HepG2 (cell line): ENCODE results near the gene HPCAL4. TPM values are rescaled to one million over a fixed set of nuclear protein-coding genes. Genes with fewer than 3 reads are reported as not detected.

Experiments
- ATAC-seq: fragments of 200-7000 bp; cut with Tn5 transposase; 3 replicates; pipeline ENCODE4 v1.9.1; 2020; ENCODE audit warnings: mild to moderate bottlenecking, moderate library complexity
- BruUV-seq: library from RNA; stranded (reverse); fragments of 400-500 nt; replicated peaks from 2 replicates; lab custom pipeline; 2021; lab: Mats Ljungman, UMichigan
- CTCF ChIA-PET: fragments of 300-600 bp; formaldehyde crosslinking; extraction: SDS; loops from one replicate; lab custom pipeline; 2021; ENCODE audit warnings: low total read pairs, inconsistent platforms, low intra/inter-chr PET ratio; lab: Yijun Ruan, JAX
- POLR2A ChIA-PET: fragments of 350-600 bp; sonication (Branson Sonifier 250); formaldehyde crosslinking; loops from one replicate; lab custom pipeline; 2020; ENCODE audit warnings: antibody characterized with exemption, inconsistent platforms; lab: Yijun Ruan, JAX
- DNase-seq: peaks from one replicate; pipeline ENCODE4 v3.0.0-alpha.2; 2015; ENCODE audit warnings: low spot score
- FAIRE-seq: peaks from 3 replicates; lab custom pipeline; 2011; peaks lifted over from hg19 to GRCh38; lab: Jason Lieb, UNC
- H2AFZ ChIP-seq: one replicate; pipeline ENCODE4 v1.6.1; 2011; ENCODE audit warnings: low read length, inconsistent platforms
- H3K27ac ChIP-seq: fragments of 300-600 bp; 3 replicates; pipeline ENCODE4 v1.8.0; 2011; ENCODE audit warnings: mixed run types, mild to moderate bottlenecking, mixed read lengths, low read length, inconsistent platforms; ENCODE audit not compliant: insufficient read depth; ENCODE audit errors: extremely low read length
- H3K27me3 ChIP-seq, 2 experiments: fragments of 200-600 bp in 1 of 2; 2 replicates in 1 of 2; 3 replicates in 1 of 2; pipeline versions ENCODE4 v1.6.0 to v1.8.0; 2011; ENCODE audit warnings: low read length in 2 of 2, mild to moderate bottlenecking in 2 of 2, moderate library complexity in 2 of 2, inconsistent platforms in 1 of 2; ENCODE audit not compliant: insufficient read depth in 2 of 2, control insufficient read depth in 1 of 2
- H3K36me3 ChIP-seq, 2 experiments: fragments of 200-600 bp in 1 of 2; replicated peaks in 1 of 2; 2 replicates in 1 of 2; 3 replicates in 1 of 2; pipeline versions ENCODE4 v1.5.1 to v1.8.0; 2011; ENCODE audit warnings: low read length in 2 of 2, inconsistent platforms in 1 of 2; ENCODE audit not compliant: insufficient read depth in 2 of 2, control insufficient read depth in 1 of 2
- H3K4me1 ChIP-seq: 2 replicates; pipeline ENCODE4 v1.5.1; 2012; ENCODE audit warnings: low read length, inconsistent platforms; ENCODE audit not compliant: insufficient read depth
- H3K4me2 ChIP-seq: 2 replicates; pipeline ENCODE4 v1.6.0; 2011; ENCODE audit warnings: low read depth, low read length, inconsistent platforms
- H3K4me3 ChIP-seq, 3 experiments: fragments of 200-600 bp in 1 of 3; sonication (generic), shearing (Covaris generic) in 1 of 3; replicated peaks in 1 of 3; 2 replicates each; pipeline ENCODE4 v1.5.1; 2011 to 2016; ENCODE audit warnings: low read length in 3 of 3, inconsistent platforms in 2 of 3, low read depth in 2 of 3, mild to moderate bottlenecking in 2 of 3, control low read depth in 1 of 3, mixed read lengths in 1 of 3; ENCODE audit not compliant: insufficient read depth in 1 of 3
- H3K79me2 ChIP-seq: one replicate; pipeline ENCODE4 v1.6.1; 2011; ENCODE audit warnings: low read length, inconsistent platforms; ENCODE audit not compliant: insufficient read depth
- H3K9ac ChIP-seq: 2 replicates; pipeline ENCODE4 v1.6.0; 2011; ENCODE audit warnings: mild to moderate bottlenecking, low read depth, low read length, inconsistent platforms; ENCODE audit not compliant: insufficient read depth
- H3K9me3 ChIP-seq: 2 replicates; pipeline ENCODE4 v1.5.1; 2012; ENCODE audit warnings: mild to moderate bottlenecking, low read length
- H4K20me1 ChIP-seq: 2 replicates; pipeline ENCODE4 v1.6.0; 2011; ENCODE audit warnings: inconsistent platforms, mild to moderate bottlenecking, low read length, moderate library complexity; ENCODE audit not compliant: insufficient read depth
- CBX5 ChIP-seq: sonication (generic); formaldehyde crosslinking; IDR thresholded peaks from 2 replicates; pipeline ENCODE4 v1.4.0; 2020; ENCODE audit warnings: missing genetic modification reagents, borderline replicate concordance
- GATAD1 ChIP-seq: IDR thresholded peaks from 2 replicates; pipeline ENCODE4 v1.6.1; 2016; ENCODE audit warnings: missing genetic modification reagents, missing compliant biosample characterization
- JUNB ChIP-seq: sonication (generic); formaldehyde crosslinking; IDR thresholded peaks from 2 replicates; pipeline ENCODE4 v1.8.0; 2022; ENCODE audit warnings: missing genetic modification reagents, mild to moderate bottlenecking, borderline replicate concordance
- MTA3 ChIP-seq: sonication (generic); formaldehyde crosslinking; IDR thresholded peaks from 2 replicates; pipeline ENCODE4 v1.4.0; 2020; ENCODE audit warnings: missing genetic modification reagents
- NONO ChIP-seq, 2 experiments: fragments of 450-650 bp in 1 of 2; sonication (generic) in 1 of 2; formaldehyde crosslinking in 1 of 2; IDR thresholded peaks in 1 of 2; conservative IDR thresholded peaks in 1 of 2; 2 replicates each; pipeline versions ENCODE4 v1.6.1 to v1.8.0; 2017 to 2022; ENCODE audit warnings: mild to moderate bottlenecking in 1 of 2, missing genetic modification reagents in 1 of 2, moderate library complexity in 1 of 2
- RFX3 ChIP-seq: IDR thresholded peaks from 2 replicates; pipeline ENCODE4 v1.6.1; 2016; ENCODE audit warnings: missing biosample characterization, missing genetic modification reagents
- TBX3 ChIP-seq: fragments of 450-650 bp; IDR thresholded peaks from 2 replicates; pipeline ENCODE4 v1.6.1; 2017; ENCODE audit warnings: antibody characterized with exemption, mild to moderate bottlenecking, inconsistent platforms, borderline replicate concordance
- TCF12 ChIP-seq, 2 experiments: fragments of 450-650 bp in 1 of 2; sonication (generic) in 1 of 2; formaldehyde crosslinking in 1 of 2; IDR thresholded peaks; 2 replicates each; pipeline versions ENCODE4 v1.6.1 to v1.8.0; 2017 to 2022; ENCODE audit warnings: antibody characterized with exemption in 1 of 2, mild to moderate bottlenecking in 1 of 2, missing genetic modification reagents in 1 of 2, moderate library complexity in 1 of 2
- ZKSCAN5 ChIP-seq: sonication (generic); formaldehyde crosslinking; IDR thresholded peaks from 2 replicates; pipeline ENCODE4 v1.5.1; 2020; ENCODE audit warnings: mild to moderate bottlenecking, missing genetic modification reagents
- WGBS: methylation state at CpG from one replicate; pipeline ENCODE4 v1.1.6; 2017; ENCODE audit warnings: low lambda C conversion rate; 5-methylcytosine and 5-hydroxymethylcytosine counted together
- in situ Hi-C: cut with HindIII; loops from 2 replicates; pipeline ENCODE4 v1.10.0; 2017; ENCODE audit warnings: low pct_unique_long_range_greater_than_20kb; ENCODE audit not compliant: extremely low pct_ligation_motif_present
- intact Hi-C: fragments of 100-400 bp; cut with micrococcal nuclease; formaldehyde crosslinking; loops from one replicate; pipeline ENCODE4 v1.10.0; 2022; ENCODE audit not compliant: unreplicated experiment
- polyA plus RNA-seq, 8 experiments: library from polyadenylated mRNA; depleted of rRNA in 3 of 8; stranded (reverse) in 7 of 8; unstranded in 1 of 8; fragments of >200 nt; fragmentation: Illumina TruSeq in 4 of 8; extraction: Trizol in 4 of 8; gene quantifications; 2 replicates each; pipeline versions ENCODE4 v1.2.1 to v1.2.3, GENCODE V29; 2011 to 2016; ENCODE audit warnings: low read depth in 4 of 8, missing spikeins in 1 of 8, mixed read lengths in 1 of 8; ENCODE audit not compliant: insufficient read depth in 1 of 8
- total RNA-seq, 5 experiments: library from RNA; depleted of rRNA; stranded (reverse); fragments of >200 nt; fragmentation: Illumina TruSeq; extraction: Trizol; gene quantifications; 2 replicates each; pipeline ENCODE4 v1.2.3, GENCODE V29; 2016; ENCODE audit warnings: low read depth in 1 of 5
- TF ChIP-seq, protein P1 (sequence below): IDR thresholded peaks from 2 replicates; pipeline ENCODE4 v1.6.1; 2012; ENCODE audit warnings: low read depth, low read length, improper control_type of control experiment
- TF ChIP-seq, protein P2 (sequence below): sonication (generic); formaldehyde crosslinking; IDR thresholded peaks from 2 replicates; pipeline ENCODE4 v1.4.0; 2020; ENCODE audit warnings: missing genetic modification reagents, low read depth, mild to moderate bottlenecking, borderline replicate concordance
- TF ChIP-seq, protein P3 (sequence below): sonication (generic); formaldehyde crosslinking; IDR thresholded peaks from 2 replicates; pipeline ENCODE4 v1.4.0; 2020; ENCODE audit warnings: mild to moderate bottlenecking, low read depth, missing genetic modification reagents
- TF ChIP-seq, protein P4 (sequence below): sonication (generic); formaldehyde crosslinking; IDR thresholded peaks from 2 replicates; pipeline ENCODE4 v1.4.0; 2020; ENCODE audit warnings: missing genetic modification reagents, mild to moderate bottlenecking, borderline replicate concordance

HPCAL4 gene
- total and polyA plus RNA-seq, 2 of the 13 experiments (the other 11 are each of a cell fraction or from before 2014, with no cell fraction given) = not detected

DNA sequence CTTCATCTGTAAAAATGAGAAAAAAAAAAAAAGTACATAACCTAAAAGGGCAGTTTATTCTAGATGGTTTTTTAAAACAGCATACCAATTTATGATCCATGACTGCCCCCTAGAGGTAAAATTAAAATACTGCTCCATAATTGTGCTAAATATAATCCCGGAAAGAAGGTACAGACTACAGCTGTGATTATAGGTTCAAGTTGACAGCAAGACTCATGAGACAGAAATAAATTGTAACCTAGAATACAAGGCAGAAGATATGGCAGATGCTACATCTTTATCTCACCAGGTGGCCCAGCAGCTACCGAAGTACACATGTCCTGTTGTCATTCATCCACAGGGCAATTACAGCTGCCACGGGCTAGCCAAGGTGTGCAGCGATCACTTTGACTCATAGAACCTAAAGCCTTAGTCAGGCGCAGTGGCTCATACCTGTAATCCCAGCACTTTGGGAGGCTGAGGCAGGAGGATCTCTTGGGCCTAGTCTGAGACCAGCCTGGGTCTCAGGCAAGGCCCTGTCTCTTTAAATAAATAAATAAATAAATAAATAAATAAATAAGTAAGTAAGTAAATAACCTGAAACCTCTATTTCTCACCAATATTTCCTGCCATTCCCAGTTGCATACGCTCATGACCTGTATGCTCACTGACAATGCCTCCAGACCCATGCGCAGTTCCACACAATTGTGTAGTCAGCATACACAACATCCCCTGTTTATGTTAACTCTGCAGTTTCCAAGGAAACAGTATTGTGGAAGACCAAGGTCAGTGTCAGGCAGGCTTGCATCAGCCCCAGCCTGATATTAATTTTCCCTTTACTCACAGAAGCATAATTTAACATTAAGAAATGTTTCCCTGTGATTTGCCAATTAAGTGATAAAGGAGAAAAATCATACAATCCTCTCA is 29.1 kb upstream of the HPCAL4 start:
- Histone ChIP-seq H3K4me1 (no peaks in the 10 kb centered on the region), H3K9ac (no peak overlapping the region), H3K27ac (no peak overlapping the region), H3K9me3 (no peaks in the 10 kb centered on the region), H3K36me3 (no peaks in the 10 kb centered on the region), H3K79me2 (no peaks in the 10 kb centered on the region), H4K20me1 (no peaks in the 10 kb centered on the region), H3K4me2 (peak overlapping the region; percentile 27; the same call in 1 of the 2 replicates), H2AFZ (no peak overlapping the region), H3K4me3 (no peak overlapping the region), H3K27me3 (peaks cover 0 to 7% of the 10 kb centered on the region in 2 experiments; a peak in 1 of 5 replicates)
- in situ Hi-C loops (loop anchor here (10.0 kb wide), 1 partner anchor 116 kb away; no protein-coding TSS in a partner anchor), intact Hi-C loops (loop anchor here (5.0 kb wide), 1 partner anchor 48 kb away; the partner anchor contains the start of gene NT5C1A)
- DNase-seq (peak; percentile 51), FAIRE-seq (peak; percentile 72), ATAC-seq (peak; percentile 29; the same call in 1 of the 3 replicates)
- no TSS peak for BruUV-seq
- ChIA-PET POLR2A (no interaction called here), CTCF (interaction anchor here (0.6 to 2.8 kb wide), 5 partner anchors 17 to 114 kb away, joined by 3 to 17 read pairs (median 8); partner anchors contain the start of gene NT5C1A)
- WGBS = 19% methylated on average over 7 of the region's 7 CpGs
- TF ChIP-seq, protein P1, sequence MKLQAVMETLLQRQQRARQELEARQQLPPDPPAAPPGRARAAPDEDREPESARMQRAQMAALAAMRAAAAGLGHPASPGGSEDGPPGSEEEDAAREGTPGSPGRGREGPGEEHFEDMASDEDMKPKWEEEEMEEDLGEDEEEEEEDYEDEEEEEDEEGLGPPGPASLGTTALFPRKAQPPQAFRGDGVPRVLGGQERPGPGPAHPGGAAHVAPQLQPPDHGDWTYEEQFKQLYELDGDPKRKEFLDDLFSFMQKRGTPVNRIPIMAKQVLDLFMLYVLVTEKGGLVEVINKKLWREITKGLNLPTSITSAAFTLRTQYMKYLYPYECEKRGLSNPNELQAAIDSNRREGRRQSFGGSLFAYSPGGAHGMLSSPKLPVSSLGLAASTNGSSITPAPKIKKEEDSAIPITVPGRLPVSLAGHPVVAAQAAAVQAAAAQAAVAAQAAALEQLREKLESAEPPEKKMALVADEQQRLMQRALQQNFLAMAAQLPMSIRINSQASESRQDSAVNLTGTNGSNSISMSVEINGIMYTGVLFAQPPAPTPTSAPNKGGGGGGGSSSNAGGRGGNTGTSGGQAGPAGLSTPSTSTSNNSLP = peak; percentile 70; the same call in 1 of the 2 replicates
- TF ChIP-seq GATAD1 (CRISPR knock-in tag) (no peak), RFX3 (CRISPR knock-in tag) (peak; percentile 33; the same call in 1 of the 2 replicates), ZKSCAN5 (no peak), MTA3 (CRISPR knock-in tag) (no peak), TBX3 (no peak), JUNB (CRISPR knock-in tag) (no peak), NONO (IDR thresholded peaks at IDR 0.05) (no peak), NONO (CRISPR knock-in tag; conservative IDR thresholded peaks at IDR 0.05) (no peak), CBX5 (CRISPR knock-in tag) (no peak), TCF12 (IDR thresholded peaks at IDR 0.05) (no peak), TCF12 (CRISPR knock-in tag; IDR thresholded peaks at IDR 0.05) (no peak)
- TF ChIP-seq, protein P2, sequence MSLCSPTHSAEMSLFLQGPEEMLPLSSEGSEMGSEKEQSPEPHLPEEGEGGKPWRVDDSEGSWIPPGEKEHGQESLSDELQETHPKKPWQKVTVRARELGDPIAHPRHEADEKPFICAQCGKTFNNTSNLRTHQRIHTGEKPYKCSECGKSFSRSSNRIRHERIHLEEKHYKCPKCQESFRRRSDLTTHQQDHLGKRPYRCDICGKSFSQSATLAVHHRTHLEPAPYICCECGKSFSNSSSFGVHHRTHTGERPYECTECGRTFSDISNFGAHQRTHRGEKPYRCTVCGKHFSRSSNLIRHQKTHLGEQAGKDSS = no peak
- TF ChIP-seq, protein P3, sequence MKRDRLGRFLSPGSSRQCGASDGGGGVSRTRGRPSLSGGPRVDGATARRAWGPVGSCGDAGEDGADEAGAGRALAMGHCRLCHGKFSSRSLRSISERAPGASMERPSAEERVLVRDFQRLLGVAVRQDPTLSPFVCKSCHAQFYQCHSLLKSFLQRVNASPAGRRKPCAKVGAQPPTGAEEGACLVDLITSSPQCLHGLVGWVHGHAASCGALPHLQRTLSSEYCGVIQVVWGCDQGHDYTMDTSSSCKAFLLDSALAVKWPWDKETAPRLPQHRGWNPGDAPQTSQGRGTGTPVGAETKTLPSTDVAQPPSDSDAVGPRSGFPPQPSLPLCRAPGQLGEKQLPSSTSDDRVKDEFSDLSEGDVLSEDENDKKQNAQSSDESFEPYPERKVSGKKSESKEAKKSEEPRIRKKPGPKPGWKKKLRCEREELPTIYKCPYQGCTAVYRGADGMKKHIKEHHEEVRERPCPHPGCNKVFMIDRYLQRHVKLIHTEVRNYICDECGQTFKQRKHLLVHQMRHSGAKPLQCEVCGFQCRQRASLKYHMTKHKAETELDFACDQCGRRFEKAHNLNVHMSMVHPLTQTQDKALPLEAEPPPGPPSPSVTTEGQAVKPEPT (CRISPR knock-in tag) = no peak
- TF ChIP-seq, protein P4, sequence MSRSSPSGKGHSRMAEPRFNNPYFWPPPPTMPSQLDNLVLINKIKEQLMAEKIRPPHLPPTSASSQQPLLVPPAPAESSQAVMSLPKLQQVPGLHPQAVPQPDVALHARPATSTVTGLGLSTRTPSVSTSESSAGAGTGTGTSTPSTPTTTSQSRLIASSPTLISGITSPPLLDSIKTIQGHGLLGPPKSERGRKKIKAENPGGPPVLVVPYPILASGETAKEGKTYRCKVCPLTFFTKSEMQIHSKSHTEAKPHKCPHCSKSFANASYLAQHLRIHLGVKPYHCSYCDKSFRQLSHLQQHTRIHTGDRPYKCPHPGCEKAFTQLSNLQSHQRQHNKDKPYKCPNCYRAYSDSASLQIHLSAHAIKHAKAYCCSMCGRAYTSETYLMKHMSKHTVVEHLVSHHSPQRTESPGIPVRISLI (CRISPR knock-in tag) = no peak
